Stimulated activated CD4-positive, alpha-beta T cell treated with anti-CD3 and anti-CD28 coated beads, Interleukin-4, amount 100 ng/mL, for 48 hours (primary cell): Measurements from ENCODE around the gene WSB1.
A peak's percentile ranks its signal among the peaks of the same experiment; 100 is the strongest.
"Not testable (repeated sequence)": the region's sequence is repeated elsewhere in the genome, so short reads cannot be mapped to it uniquely, and the experiment has no call there.

Source experiments
- DNase-seq, 2 donors: peaks; one replicate each; pipeline ENCODE4 v3.0.0-alpha.2; 2020; ENCODE audit warnings: low read depth in 2 of 2

Gene WSB1

GRCh38 chr17:27279132-27279531, 14.8 kb upstream of the WSB1 start:
- not testable (repeated sequence) for DNase-seq

- DNase-seq, result no peak
These were observed 13.4 kb upstream of the WSB1 start for GRCh38 chr17:27280527-27280926.

- no peak for DNase-seq
These were observed 12.5 kb upstream of the WSB1 start for GRCh38 chr17:27281438-27281837.

- no peak for DNase-seq
These were observed 11.8 kb upstream of the WSB1 start for GRCh38 chr17:27282054-27282551.

GRCh38 chr17:27283060-27283459, 10.9 kb upstream of the WSB1 start:
- no peak for DNase-seq

- no peak for DNase-seq
These were observed 10.2 kb upstream of the WSB1 start for GRCh38 chr17:27283751-27284150.

- no peak for DNase-seq
These were observed 9.0 kb upstream of the WSB1 start for GRCh38 chr17:27284811-27285415.

- no peak for DNase-seq
These were observed 8.4 kb upstream of the WSB1 start for GRCh38 chr17:27285516-27285915.

- DNase-seq, result no peak
These were observed 5.7 kb upstream of the WSB1 start for GRCh38 chr17:27288183-27288582.

GRCh38 chr17:27289856-27290255, 4.1 kb upstream of the WSB1 start:
- DNase-seq, result no peak

- DNase-seq, result no peak
These were observed 2.9 kb upstream of the WSB1 start for GRCh38 chr17:27290916-27291598.

GRCh38 chr17:27293359-27293897, 486 bp upstream of the WSB1 start:
- no peak for DNase-seq

GRCh38 chr17:27294689-27295630, 1.0 kb downstream of the WSB1 start:
- peak in 1 of 2 donors; percentile 18 for DNase-seq

- DNase-seq, result no peak
These were observed 2.0 kb downstream of the WSB1 start for GRCh38 chr17:27295945-27296344.

GRCh38 chr17:27296428-27296979, 2.6 kb downstream of the WSB1 start:
- DNase-seq, result no peak

GRCh38 chr17:27299384-27300049, 5.6 kb downstream of the WSB1 start:
- no peak for DNase-seq

- no peak for DNase-seq
These were observed 9.8 kb downstream of the WSB1 start for GRCh38 chr17:27303734-27304133.

GRCh38 chr17:27306276-27306835, 12.4 kb downstream of the WSB1 start:
- DNase-seq, result no peak

GRCh38 chr17:27310565-27311110, 16.7 kb downstream of the WSB1 start:
- DNase-seq, result no peak

- no peak for DNase-seq
These were observed 19.4 kb downstream of the WSB1 start for GRCh38 chr17:27313301-27313700.

- no peak for DNase-seq
These were observed 21.4 kb downstream of the WSB1 start for GRCh38 chr17:27315322-27315721.
